GM12873 (cell line): Measurements from ENCODE around the gene KAZN.

ENCODE experiments used
- TF ChIP-seq, protein P1 (sequence below): IDR thresholded peaks from 2 replicates; pipeline ENCODE4 v1.5.1; 2012; ENCODE audit warnings: low read depth, mild to moderate bottlenecking, moderate library complexity, low read length, control low read depth; ENCODE audit not compliant: insufficient read depth; ENCODE audit errors: missing control alignments

Gene KAZN

DNA sequence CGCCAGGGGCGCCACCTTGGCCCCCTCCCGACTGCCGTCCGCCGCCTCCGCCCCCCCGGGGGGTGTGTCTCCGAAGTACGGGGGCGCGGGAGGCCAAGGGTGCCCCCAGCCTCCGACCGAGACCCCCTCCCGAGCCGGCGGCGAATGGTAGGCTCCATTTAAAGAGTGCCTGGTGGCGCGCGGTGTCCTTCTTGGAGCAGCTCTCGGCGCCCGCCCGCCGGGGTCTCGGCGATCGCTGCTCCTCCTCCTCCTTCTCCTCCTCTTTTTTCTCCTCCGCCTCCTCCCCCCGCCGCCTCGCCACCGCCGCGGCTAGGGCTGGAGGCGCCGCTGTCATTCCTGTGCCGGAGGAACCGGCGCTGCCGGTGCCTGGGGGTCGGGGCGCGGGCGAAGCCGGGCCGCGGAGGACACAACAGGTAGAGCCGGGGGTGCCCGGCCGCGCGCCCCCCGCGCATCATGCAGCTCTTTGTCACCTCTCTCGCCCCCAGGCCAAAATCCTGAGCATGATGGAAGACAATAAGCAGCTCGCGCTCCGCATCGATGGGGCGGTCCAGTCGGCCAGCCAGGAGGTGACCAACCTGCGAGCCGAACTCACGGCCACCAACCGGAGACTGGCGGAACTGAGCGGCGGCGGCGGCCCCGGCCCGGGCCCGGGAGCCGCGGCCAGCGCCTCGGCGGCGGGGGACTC is at the start of gene KAZN:
Gene KAZN (plus strand): TSS at position 188 of the 685 bp plus-strand sequence.
- TF ChIP-seq, protein P1, sequence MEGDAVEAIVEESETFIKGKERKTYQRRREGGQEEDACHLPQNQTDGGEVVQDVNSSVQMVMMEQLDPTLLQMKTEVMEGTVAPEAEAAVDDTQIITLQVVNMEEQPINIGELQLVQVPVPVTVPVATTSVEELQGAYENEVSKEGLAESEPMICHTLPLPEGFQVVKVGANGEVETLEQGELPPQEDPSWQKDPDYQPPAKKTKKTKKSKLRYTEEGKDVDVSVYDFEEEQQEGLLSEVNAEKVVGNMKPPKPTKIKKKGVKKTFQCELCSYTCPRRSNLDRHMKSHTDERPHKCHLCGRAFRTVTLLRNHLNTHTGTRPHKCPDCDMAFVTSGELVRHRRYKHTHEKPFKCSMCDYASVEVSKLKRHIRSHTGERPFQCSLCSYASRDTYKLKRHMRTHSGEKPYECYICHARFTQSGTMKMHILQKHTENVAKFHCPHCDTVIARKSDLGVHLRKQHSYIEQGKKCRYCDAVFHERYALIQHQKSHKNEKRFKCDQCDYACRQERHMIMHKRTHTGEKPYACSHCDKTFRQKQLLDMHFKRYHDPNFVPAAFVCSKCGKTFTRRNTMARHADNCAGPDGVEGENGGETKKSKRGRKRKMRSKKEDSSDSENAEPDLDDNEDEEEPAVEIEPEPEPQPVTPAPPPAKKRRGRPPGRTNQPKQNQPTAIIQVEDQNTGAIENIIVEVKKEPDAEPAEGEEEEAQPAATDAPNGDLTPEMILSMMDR, result no peak

DNA sequence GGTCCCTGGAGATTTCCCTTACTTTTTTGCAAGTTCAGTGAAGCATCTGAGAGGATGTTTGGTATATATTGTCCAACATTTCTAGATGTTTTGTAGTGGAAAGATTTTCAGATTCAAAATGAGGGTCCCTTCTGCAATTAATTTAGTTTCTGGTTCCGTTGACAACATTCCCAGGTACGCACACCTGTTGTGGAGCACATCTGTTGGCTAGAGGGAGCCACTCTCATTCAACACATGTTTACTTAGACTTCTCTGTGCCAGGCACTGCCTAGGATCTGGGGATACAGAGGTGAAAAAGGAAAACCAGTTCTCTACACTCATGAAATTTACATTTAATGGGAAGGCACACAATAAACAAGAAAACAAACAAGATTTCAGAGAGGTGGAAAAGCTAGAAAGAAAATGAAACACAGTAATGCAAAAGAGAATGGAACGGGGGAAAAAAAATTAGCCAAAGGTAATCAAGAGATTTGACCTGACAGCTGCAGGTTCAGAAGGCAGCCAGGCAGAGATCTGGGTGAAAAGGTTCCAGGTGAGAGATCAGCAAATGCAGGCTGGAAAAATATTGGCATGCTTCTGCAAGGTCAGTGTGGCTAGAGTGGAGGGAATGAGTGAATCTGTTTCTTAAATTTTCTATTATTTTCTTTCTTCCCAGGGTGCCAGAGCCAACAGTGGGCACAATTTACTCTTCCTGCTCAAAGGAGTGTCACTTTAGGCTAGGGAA is 48.4 kb upstream of the KAZN start:
- TF ChIP-seq, protein P1, result no peak

DNA sequence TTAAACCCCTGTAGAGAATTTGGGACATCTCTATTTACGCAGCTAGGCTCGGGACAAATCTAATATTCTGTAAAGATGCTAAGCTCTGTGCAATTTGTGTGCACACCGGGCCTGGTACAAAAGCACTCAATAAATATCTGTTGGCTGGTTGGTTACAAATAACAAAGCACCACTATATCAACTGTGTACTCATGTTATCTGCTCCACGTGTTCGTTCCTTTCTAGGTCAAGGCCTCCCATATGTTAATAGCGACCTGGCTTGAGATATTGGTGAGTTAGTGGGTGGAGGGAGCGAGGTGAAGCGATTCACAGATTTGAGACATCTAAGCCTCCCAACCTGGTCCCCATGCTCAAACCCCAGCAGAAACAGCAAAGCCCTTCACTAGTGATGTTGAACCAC is 47.1 kb upstream of the KAZN start:
- TF ChIP-seq, protein P1, result no peak

DNA sequence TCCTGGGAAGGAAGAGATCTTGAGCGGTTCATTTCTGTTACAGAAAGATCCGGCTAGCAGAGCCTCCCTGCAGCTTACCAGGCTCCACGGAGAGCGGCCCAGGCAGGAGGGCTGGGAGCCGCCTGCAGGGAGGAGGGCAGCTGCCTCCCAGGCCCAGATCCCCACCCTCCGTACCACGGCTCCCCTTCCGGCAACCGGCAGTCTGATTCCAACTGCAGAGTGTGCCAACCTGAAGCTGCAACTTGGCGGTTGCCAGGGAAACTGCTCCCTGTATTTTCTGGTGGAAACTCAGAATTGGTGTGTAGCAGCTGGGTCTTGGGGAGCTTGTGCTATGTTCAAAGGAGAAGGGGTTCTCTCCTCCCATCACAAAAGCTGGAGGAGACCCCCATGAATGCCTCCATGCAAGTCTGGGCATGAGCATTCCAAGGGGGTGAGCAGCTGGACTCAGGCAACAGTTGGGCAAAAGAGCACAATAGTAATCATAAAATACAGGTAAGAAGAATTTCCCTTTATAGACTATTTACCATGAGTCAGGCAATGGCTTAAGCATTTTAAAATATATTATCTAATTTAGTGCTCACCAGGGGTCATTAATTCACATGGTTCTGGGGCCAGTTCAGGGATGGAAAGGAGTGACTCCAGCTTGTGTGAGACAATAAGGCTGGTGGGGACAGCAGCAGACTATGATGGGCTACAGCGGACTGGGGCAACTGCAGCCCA is 46.1 kb upstream of the KAZN start:
- TF ChIP-seq, protein P1, result no peak

DNA sequence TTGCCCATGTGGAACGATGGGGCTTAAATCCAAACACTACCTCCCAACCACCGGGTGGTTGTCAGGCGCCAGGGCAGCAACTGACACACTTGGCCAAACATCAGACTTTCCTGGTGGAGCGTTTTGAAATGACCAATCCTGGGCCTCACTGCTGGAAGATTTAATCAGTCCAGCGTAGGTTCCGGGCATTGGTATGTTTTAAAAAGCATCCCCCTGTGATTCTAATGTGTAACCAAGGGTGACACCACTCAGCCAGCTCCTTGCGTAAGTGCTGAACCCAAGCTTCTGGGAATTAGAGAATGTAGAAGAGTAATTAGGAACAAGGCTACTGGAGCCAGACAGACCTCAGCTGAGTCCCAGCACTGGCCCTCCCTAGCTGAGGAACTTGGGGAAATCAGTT is 44.8 kb upstream of the KAZN start:
- TF ChIP-seq, protein P1, result no peak

DNA sequence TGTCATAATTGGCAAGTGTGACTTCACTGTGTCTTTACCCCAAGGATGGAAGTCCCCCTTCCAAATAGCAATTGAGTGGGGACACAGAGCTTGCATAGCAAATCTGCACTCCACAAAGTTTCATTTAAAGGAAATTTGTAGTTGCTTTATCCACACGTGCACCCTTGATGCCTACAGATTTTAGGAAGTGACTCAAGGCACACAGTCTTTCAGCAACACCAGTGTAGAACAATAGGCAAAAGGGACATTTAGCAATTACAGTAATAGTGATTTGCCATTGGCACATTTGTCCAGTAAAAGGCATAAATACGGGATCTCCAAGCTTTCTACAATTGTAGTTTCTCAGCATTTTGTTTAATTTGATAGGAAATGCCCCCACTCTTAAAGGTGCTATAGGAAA is 43.4 kb upstream of the KAZN start:
- TF ChIP-seq, protein P1, result no peak
